Neural progenitor cell (in vitro differentiated cells): Measurements from ENCODE around the gene FAM20C. TPM values are rescaled to one million over a fixed set of nuclear protein-coding genes. Genes with fewer than 3 reads are reported as not detected.

Source experiments
- DNase-seq: peaks from one replicate; pipeline ENCODE4 v3.0.0-alpha.2; 2016; ENCODE audit warnings: low spot score
- H2AFZ ChIP-seq: fragments of 200-600 bp; sonication (generic); replicated peaks from 2 replicates; pipeline ENCODE4 v1.6.1; 2016; ENCODE audit warnings: antibody characterized with exemption
- H3F3A ChIP-seq: fragments of 200-600 bp; sonication (generic); 2 replicates; pipeline ENCODE4 v1.6.1; 2016; ENCODE audit warnings: antibody characterized with exemption, low read depth
- H3K27ac ChIP-seq: fragments of 200-600 bp; sonication (generic); 2 replicates; pipeline ENCODE4 v1.5.1; 2016; ENCODE audit warnings: mild to moderate bottlenecking
- H3K27me3 ChIP-seq: fragments of 200-600 bp; sonication (generic); 2 replicates; pipeline ENCODE4 v1.6.1; 2016; ENCODE audit warnings: mild to moderate bottlenecking, moderate library complexity
- H3K36me3 ChIP-seq: fragments of 200-600 bp; sonication (generic); 2 replicates; pipeline ENCODE4 v1.5.1; 2016
- H3K4me1 ChIP-seq: fragments of 200-600 bp; sonication (generic); 2 replicates; pipeline ENCODE4 v1.6.1; 2016; ENCODE audit warnings: mixed run types
- H3K4me2 ChIP-seq: fragments of 200-600 bp; sonication (generic); 2 replicates; pipeline ENCODE4 v1.6.1; 2016
- H3K4me3 ChIP-seq: fragments of 200-600 bp; sonication (generic); 2 replicates; pipeline ENCODE4 v1.5.1; 2016
- H3K79me2 ChIP-seq: fragments of 200-600 bp; sonication (generic); 2 replicates; pipeline ENCODE4 v1.6.1; 2016; ENCODE audit warnings: low read depth
- H3K9ac ChIP-seq: fragments of 200-600 bp; sonication (generic); 2 replicates; pipeline ENCODE4 v1.6.1; 2016
- H3K9me3 ChIP-seq: fragments of 200-600 bp; sonication (generic); 2 replicates; pipeline ENCODE4 v1.5.1; 2016; ENCODE audit warnings: low read depth
- H4K20me1 ChIP-seq: fragments of 200-600 bp; sonication (generic); 2 replicates; pipeline ENCODE4 v1.6.1; 2016; ENCODE audit warnings: low read depth
- H3K27ac Mint-ChIP-seq: 3 replicates; pipeline ENCODE4 v1.8.0; 2021; ENCODE audit warnings: mixed read lengths
- H3K27me3 Mint-ChIP-seq: 2 replicates; pipeline ENCODE4 v1.8.0; 2022; ENCODE audit warnings: low read depth, mild to moderate bottlenecking, inconsistent platforms, moderate library complexity, mixed read lengths; ENCODE audit not compliant: insufficient read depth
- H3K36me3 Mint-ChIP-seq: 3 replicates; pipeline ENCODE4 v1.8.0; 2021; ENCODE audit warnings: mixed read lengths
- H3K4me1 Mint-ChIP-seq: 3 replicates; pipeline ENCODE4 v1.8.0; 2021; ENCODE audit warnings: mixed read lengths
- H3K4me3 Mint-ChIP-seq: 3 replicates; pipeline ENCODE4 v1.8.0; 2021; ENCODE audit warnings: mild to moderate bottlenecking, moderate library complexity, mixed read lengths
- H3K9me3 Mint-ChIP-seq: 3 replicates; pipeline ENCODE4 v1.8.0; 2020; ENCODE audit warnings: mixed read lengths
- EZH2 ChIP-seq: fragments of 200-600 bp; sonication (generic); IDR thresholded peaks from 2 replicates; pipeline ENCODE4 v1.6.1; 2017; ENCODE audit warnings: antibody characterized with exemption, mild to moderate bottlenecking, moderate library complexity
- EZH2phosphoT487 ChIP-seq: fragments of 200-600 bp; sonication (generic); IDR thresholded peaks from 2 replicates; pipeline ENCODE4 v1.6.1; 2017; ENCODE audit warnings: antibody characterized with exemption
- total RNA-seq: library from RNA; depleted of rRNA; stranded (reverse); fragments of >200 nt; gene quantifications from 2 replicates; pipeline ENCODE4 v1.2.3, GENCODE V29; 2015; ENCODE audit warnings: low replicate concordance
- TF ChIP-seq, protein P1 (sequence below): fragments of 200-600 bp; sonication (generic); IDR thresholded peaks from 2 replicates; pipeline ENCODE4 v1.5.1; 2017; ENCODE audit warnings: antibody characterized with exemption, mild to moderate bottlenecking

The FAM20C gene
- total RNA-seq, 1 donor from 2014 or later: 3.8 TPM

DNA sequence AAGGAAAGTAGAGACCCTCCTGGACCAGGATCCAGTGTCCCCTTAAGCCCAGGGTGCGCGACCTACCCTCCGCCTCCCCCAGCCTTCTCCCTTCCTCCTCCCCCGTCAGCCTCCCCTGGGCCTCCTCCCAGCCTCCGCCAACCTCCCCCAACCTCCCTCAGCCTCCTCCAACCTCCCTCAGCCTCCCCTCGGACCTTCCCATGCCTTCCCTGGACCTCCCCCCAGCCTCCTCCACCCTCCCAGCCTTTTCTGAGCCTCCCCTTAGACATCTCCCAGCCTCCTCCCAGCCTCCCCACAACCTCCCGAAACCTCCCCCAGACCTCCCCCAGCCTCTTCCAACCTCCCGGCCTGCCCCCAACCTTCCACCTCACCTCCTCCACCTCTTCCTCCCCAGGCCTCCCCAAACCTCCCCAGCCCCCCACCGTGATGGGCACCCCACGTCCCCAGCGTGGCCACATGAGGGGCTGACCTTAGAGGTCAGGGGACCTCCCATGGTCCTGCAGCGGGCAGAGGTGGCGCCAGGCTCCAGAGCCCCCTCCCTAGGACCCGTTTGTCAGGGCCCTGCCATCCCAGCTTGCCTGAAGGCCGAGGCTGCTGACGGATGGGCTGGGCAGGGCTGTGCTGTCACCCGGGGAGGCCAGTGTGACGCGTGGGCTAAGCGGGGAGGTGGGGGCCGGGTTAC lies 18.8 kb downstream of the FAM20C start:
- Mint-ChIP-seq H3K4me1 (no peaks in the 10 kb centered on the region), H3K27ac (no peak overlapping the region), H3K9me3 (peaks cover 8% of the 10 kb centered on the region), H3K27me3 (peaks cover 6% of the 10 kb centered on the region), H3K4me3 (no peak overlapping the region), H3K36me3 (peaks cover 18% of the 10 kb centered on the region)
- H3K36me3 ChIP-seq: no peaks in the 10 kb centered on the region
- no peaks in the 10 kb centered on the region for H4K20me1 ChIP-seq
- H3K9ac ChIP-seq: no peak overlapping the region
- H3K9me3 ChIP-seq: no peaks in the 10 kb centered on the region
- TF ChIP-seq EZH2phosphoT487: no peak
- no peak for TF ChIP-seq EZH2
- TF ChIP-seq, protein P1, sequence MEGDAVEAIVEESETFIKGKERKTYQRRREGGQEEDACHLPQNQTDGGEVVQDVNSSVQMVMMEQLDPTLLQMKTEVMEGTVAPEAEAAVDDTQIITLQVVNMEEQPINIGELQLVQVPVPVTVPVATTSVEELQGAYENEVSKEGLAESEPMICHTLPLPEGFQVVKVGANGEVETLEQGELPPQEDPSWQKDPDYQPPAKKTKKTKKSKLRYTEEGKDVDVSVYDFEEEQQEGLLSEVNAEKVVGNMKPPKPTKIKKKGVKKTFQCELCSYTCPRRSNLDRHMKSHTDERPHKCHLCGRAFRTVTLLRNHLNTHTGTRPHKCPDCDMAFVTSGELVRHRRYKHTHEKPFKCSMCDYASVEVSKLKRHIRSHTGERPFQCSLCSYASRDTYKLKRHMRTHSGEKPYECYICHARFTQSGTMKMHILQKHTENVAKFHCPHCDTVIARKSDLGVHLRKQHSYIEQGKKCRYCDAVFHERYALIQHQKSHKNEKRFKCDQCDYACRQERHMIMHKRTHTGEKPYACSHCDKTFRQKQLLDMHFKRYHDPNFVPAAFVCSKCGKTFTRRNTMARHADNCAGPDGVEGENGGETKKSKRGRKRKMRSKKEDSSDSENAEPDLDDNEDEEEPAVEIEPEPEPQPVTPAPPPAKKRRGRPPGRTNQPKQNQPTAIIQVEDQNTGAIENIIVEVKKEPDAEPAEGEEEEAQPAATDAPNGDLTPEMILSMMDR: no peak
- no peak overlapping the region for H2AFZ ChIP-seq
- H3K4me2 ChIP-seq: no peak overlapping the region
- no peaks in the 10 kb centered on the region for H3K27me3 ChIP-seq
- no peak for DNase-seq
- no peaks in the 10 kb centered on the region for H3F3A ChIP-seq
- H3K4me3 ChIP-seq: no peak overlapping the region
- H3K4me1 ChIP-seq: no peaks in the 10 kb centered on the region
- no peak overlapping the region for H3K27ac ChIP-seq
- no peaks in the 10 kb centered on the region for H3K79me2 ChIP-seq

DNA sequence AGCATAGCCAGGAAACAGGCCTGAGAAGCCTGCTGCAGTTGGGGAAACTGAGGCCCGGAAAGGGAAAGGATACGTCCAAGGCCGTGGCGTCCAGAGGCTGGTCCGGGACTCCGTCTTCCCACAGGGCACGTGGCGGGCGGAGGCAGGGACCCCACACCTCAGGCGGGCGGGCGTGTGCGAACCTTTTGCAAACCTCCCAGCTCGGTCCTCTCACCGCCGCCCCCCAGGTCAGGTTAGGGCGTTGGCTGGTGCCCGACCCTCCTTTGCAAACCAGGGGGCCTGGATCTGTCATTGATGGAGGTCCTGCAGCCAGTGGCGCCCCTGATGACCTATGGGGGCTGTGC lies 19.3 kb downstream of the FAM20C start:
- peaks cover 6% of the 10 kb centered on the region for H3K27me3 Mint-ChIP-seq
- H2AFZ ChIP-seq: no peak overlapping the region
- H3K4me3 Mint-ChIP-seq: no peak overlapping the region
- no peak for DNase-seq
- no peak overlapping the region for H3K9ac ChIP-seq
- H3K4me1 ChIP-seq: no peaks in the 10 kb centered on the region
- H3K27me3 ChIP-seq: no peaks in the 10 kb centered on the region
- H3K36me3 Mint-ChIP-seq: peaks cover 18% of the 10 kb centered on the region
- H3K36me3 ChIP-seq: no peaks in the 10 kb centered on the region
- peaks cover 8% of the 10 kb centered on the region for H3K9me3 Mint-ChIP-seq
- no peaks in the 10 kb centered on the region for H3F3A ChIP-seq
- no peaks in the 10 kb centered on the region for H3K9me3 ChIP-seq
- H3K27ac ChIP-seq: no peak overlapping the region
- H3K4me2 ChIP-seq: no peak overlapping the region
- TF ChIP-seq EZH2phosphoT487 (no peak), EZH2 (no peak)
- TF ChIP-seq, protein P1: no peak
- H3K4me1 Mint-ChIP-seq: peaks cover 4% of the 10 kb centered on the region
- no peaks in the 10 kb centered on the region for H4K20me1 ChIP-seq
- H3K4me3 ChIP-seq: no peak overlapping the region
- H3K79me2 ChIP-seq: no peaks in the 10 kb centered on the region
- H3K27ac Mint-ChIP-seq: no peak overlapping the region

DNA sequence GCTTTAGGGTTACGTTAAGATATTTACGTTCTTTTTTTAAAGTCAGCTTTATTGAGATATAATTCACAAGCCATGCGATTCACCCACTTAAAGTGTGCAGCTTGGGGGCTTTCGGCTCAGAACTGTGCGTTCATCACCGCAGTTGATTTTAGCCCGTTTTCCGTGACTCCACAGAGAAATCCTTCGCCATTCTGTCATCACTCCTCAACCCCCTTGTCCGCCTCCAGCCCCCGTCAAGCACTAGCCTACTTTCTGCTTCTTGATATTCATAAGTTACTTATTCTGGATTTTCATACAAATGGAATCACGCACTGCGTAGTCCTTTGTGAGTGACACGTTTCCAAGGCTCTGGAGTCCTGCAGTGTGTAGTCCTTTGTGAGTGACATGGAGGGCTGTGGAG lies 20.4 kb downstream of the FAM20C start:
- no peak overlapping the region for H2AFZ ChIP-seq
- H3K4me3 ChIP-seq: no peak overlapping the region
- TF ChIP-seq, protein P1: no peak
- no peak for TF ChIP-seq EZH2
- TF ChIP-seq EZH2phosphoT487: no peak
- no peaks in the 10 kb centered on the region for H4K20me1 ChIP-seq
- no peaks in the 10 kb centered on the region for H3K9me3 ChIP-seq
- H3K4me1 Mint-ChIP-seq: peaks cover 10% of the 10 kb centered on the region
- H3K4me2 ChIP-seq: no peak overlapping the region
- H3K79me2 ChIP-seq: no peaks in the 10 kb centered on the region
- H3K27ac Mint-ChIP-seq: no peak overlapping the region
- H3K9me3 Mint-ChIP-seq: peaks cover 8% of the 10 kb centered on the region
- H3K27me3 ChIP-seq: no peaks in the 10 kb centered on the region
- peaks cover 8% of the 10 kb centered on the region for H3K27me3 Mint-ChIP-seq
- H3K36me3 Mint-ChIP-seq: peaks cover 18% of the 10 kb centered on the region
- no peaks in the 10 kb centered on the region for H3K36me3 ChIP-seq
- DNase-seq: no peak
- no peak overlapping the region for H3K4me3 Mint-ChIP-seq
- no peak overlapping the region for H3K9ac ChIP-seq
- H3K4me1 ChIP-seq: no peaks in the 10 kb centered on the region
- H3K27ac ChIP-seq: no peak overlapping the region
- H3F3A ChIP-seq: no peaks in the 10 kb centered on the region
